SU-DHL-6 (cell line): ENCODE results near the gene GTF2H2C.

ENCODE experiments used
- EZH2phosphoT487 ChIP-seq: fragments of 200-600 bp; sonication (generic), shearing (Covaris generic); conservative IDR thresholded peaks from 2 replicates; pipeline ENCODE4 v1.6.1; 2018; ENCODE audit warnings: mild to moderate bottlenecking, antibody characterized with exemption, low read length, moderate library complexity, mixed read lengths
- TF ChIP-seq, protein P1 (sequence below): fragments of 200-600 bp; sonication (generic); IDR thresholded peaks from one replicate; pipeline ENCODE4 v1.5.1; 2017; ENCODE audit warnings: antibody characterized with exemption, mild to moderate bottlenecking, low read length, moderate library complexity; ENCODE audit not compliant: insufficient read depth, poor library complexity, severe bottlenecking

DNA sequence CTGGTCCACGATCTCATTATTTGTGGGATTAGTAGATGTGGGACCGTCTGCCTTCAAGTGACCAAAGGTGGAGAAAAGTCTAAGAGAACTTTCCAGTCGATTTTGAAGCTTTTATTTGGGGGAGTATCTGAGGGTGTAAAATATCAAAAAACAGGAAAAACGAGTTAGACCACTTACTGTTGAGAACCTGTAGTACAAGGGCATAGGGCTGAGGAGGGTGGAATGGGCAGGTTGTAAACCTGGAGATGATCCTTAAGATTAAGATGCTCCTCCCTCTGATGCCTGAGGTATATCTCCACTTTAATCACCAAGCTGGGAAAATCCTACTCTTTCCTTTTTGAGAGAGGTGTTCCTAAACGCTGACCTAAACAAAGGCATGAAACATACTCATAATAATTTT lies 32.0 kb upstream of the GTF2H2C start:
- TF ChIP-seq, protein P1, sequence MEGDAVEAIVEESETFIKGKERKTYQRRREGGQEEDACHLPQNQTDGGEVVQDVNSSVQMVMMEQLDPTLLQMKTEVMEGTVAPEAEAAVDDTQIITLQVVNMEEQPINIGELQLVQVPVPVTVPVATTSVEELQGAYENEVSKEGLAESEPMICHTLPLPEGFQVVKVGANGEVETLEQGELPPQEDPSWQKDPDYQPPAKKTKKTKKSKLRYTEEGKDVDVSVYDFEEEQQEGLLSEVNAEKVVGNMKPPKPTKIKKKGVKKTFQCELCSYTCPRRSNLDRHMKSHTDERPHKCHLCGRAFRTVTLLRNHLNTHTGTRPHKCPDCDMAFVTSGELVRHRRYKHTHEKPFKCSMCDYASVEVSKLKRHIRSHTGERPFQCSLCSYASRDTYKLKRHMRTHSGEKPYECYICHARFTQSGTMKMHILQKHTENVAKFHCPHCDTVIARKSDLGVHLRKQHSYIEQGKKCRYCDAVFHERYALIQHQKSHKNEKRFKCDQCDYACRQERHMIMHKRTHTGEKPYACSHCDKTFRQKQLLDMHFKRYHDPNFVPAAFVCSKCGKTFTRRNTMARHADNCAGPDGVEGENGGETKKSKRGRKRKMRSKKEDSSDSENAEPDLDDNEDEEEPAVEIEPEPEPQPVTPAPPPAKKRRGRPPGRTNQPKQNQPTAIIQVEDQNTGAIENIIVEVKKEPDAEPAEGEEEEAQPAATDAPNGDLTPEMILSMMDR, result no peak
- TF ChIP-seq EZH2phosphoT487, result no peak
